ENCODE data around the gene NIF3L1.

GRCh38 chr2:200864176-200865034 lies 24.8 kb upstream of the NIF3L1 start, which contains the start of gene CLK1:
- TF ChIP-seq EZH2 (optimal IDR thresholded peaks at IDR 0.05; ENCODE audit: low read depth, low read length), result no peak
- TF ChIP-seq CTCF (IDR thresholded peaks at IDR 0.05; ENCODE audit: low read length), result no peak
- no peak for TF ChIP-seq EZH2phosphoT487 (IDR thresholded peaks at IDR 0.05; ENCODE audit: low read length)
